DMS153 treated with DMSO at 0.1 percent for 48 hours (cell line): ENCODE results near the gene HLA-DMA.
A peak's percentile ranks its signal among the peaks of the same experiment; 100 is the strongest.

ENCODE experiments used
- DNase-seq: peaks from one replicate; lab custom pipeline; 2025; ENCODE audit not compliant: unreplicated experiment; lab: John Stamatoyannopoulos, UW

The HLA-DMA gene

GRCh38 chr6:32974541-32975308 lies 21.8 kb upstream of the HLA-DMA start:
- no peak for DNase-seq

- DNase-seq = no peak
These were observed 21.1 kb upstream of the HLA-DMA start for GRCh38 chr6:32974016-32974333.

GRCh38 chr6:32973144-32974015 lies 20.5 kb upstream of the HLA-DMA start:
- DNase-seq = no peak

- no peak for DNase-seq
These were observed 19.7 kb upstream of the HLA-DMA start for GRCh38 chr6:32972353-32973143.

GRCh38 chr6:32971581-32972352 lies 18.9 kb upstream of the HLA-DMA start:
- DNase-seq = peak; percentile 100

GRCh38 chr6:32971242-32971580 lies 18.3 kb upstream of the HLA-DMA start:
- DNase-seq = no peak

- DNase-seq = peak; percentile 68
These were observed 17.7 kb upstream of the HLA-DMA start for GRCh38 chr6:32970413-32971241.

- DNase-seq = peak; percentile 73
These were observed 17.0 kb upstream of the HLA-DMA start for GRCh38 chr6:32969685-32970412.

- peak; percentile 62 for DNase-seq
These were observed 16.2 kb upstream of the HLA-DMA start for GRCh38 chr6:32968867-32969684.

- DNase-seq = peak; percentile 92
These were observed 15.4 kb upstream of the HLA-DMA start, which contains the start of gene BRD2 for GRCh38 chr6:32968093-32968866. Gene BRD2 (plus strand): TSS chr6:32968594. CDS start chr6:32972899, 4,305 bp downstream.

GRCh38 chr6:32967151-32968091 lies 14.5 kb upstream of the HLA-DMA start:
- DNase-seq = peak; percentile 55

GRCh38 chr6:32964776-32965175 lies 11.9 kb upstream of the HLA-DMA start:
- DNase-seq = no peak

- no peak for DNase-seq
These were observed 11.0 kb upstream of the HLA-DMA start for GRCh38 chr6:32963866-32964265.

- DNase-seq = no peak
These were observed 9.4 kb upstream of the HLA-DMA start for GRCh38 chr6:32962213-32962826.

GRCh38 chr6:32960563-32960962 lies 7.7 kb upstream of the HLA-DMA start:
- no peak for DNase-seq

GRCh38 chr6:32956176-32956575 lies 3.3 kb upstream of the HLA-DMA start:
- no peak for DNase-seq
